HEK293 (cell line): ENCODE data around the gene OTOS.

ENCODE experiments used
- AEBP2 ChIP-seq: fragments of 450-650 bp; formaldehyde crosslinking; IDR thresholded peaks from 2 replicates; pipeline ENCODE4 v1.5.1; 2016; ENCODE audit warnings: missing biosample characterization, missing genetic modification characterization, borderline replicate concordance
- CTCF ChIP-seq: fragments of 450-650 bp; formaldehyde crosslinking; IDR thresholded peaks from 2 replicates; pipeline ENCODE4 v1.5.1; 2016; ENCODE audit warnings: missing biosample characterization, missing genetic modification characterization
- KLF10 ChIP-seq: fragments of 450-650 bp; IDR thresholded peaks from 2 replicates; pipeline ENCODE4 v1.5.1; 2018; ENCODE audit warnings: missing biosample characterization, mild to moderate bottlenecking, missing genetic modification characterization
- ZNF175 ChIP-seq: fragments of 450-650 bp; formaldehyde crosslinking; IDR thresholded peaks from 2 replicates; pipeline ENCODE4 v1.5.1; 2016; ENCODE audit warnings: missing biosample characterization, missing genetic modification characterization
- ZNF324 ChIP-seq: fragments of 450-650 bp; formaldehyde crosslinking; IDR thresholded peaks from 2 replicates; pipeline ENCODE4 v1.5.1; 2016; ENCODE audit warnings: missing biosample characterization, missing genetic modification characterization
- ZNF514 ChIP-seq: fragments of 450-650 bp; formaldehyde crosslinking; IDR thresholded peaks from 2 replicates; pipeline ENCODE4 v1.5.1; 2016; ENCODE audit warnings: missing biosample characterization, missing genetic modification characterization
- ZNF704 ChIP-seq: fragments of 450-650 bp; formaldehyde crosslinking; IDR thresholded peaks from 2 replicates; pipeline ENCODE4 v1.5.1; 2016; ENCODE audit warnings: missing biosample characterization, missing genetic modification characterization
- ZNF76 ChIP-seq: fragments of 450-650 bp; formaldehyde crosslinking; IDR thresholded peaks from 2 replicates; pipeline ENCODE4; 2016; ENCODE audit warnings: low read depth, missing biosample characterization, missing genetic modification characterization, borderline replicate concordance
- ZSCAN16 ChIP-seq: fragments of 450-650 bp; formaldehyde crosslinking; IDR thresholded peaks from 2 replicates; pipeline ENCODE4 v1.5.1; 2016; ENCODE audit warnings: missing biosample characterization, missing genetic modification characterization

GRCh38 chr2:240157147-240157470 lies 16.7 kb upstream of the OTOS start:
- TF ChIP-seq ZNF514 (tag by site-specific recombination) (no peak), CTCF (tag by site-specific recombination) (no peak), ZNF175 (tag by site-specific recombination) (no peak), KLF10 (tag by site-specific recombination) (no peak), ZSCAN16 (tag by site-specific recombination) (no peak), AEBP2 (tag by site-specific recombination) (no peak), ZNF704 (tag by site-specific recombination) (no peak), ZNF76 (tag by site-specific recombination) (no peak), ZNF324 (tag by site-specific recombination) (no peak)
